Epidermal melanocyte (primary cell): ENCODE measurements around the gene FAM217B.

Experiments
- DNase-seq: peaks from one replicate; pipeline ENCODE4 v3.0.0; 2011; ENCODE audit warnings: low spot score; ENCODE audit not compliant: insufficient read length

The FAM217B gene

DNA sequence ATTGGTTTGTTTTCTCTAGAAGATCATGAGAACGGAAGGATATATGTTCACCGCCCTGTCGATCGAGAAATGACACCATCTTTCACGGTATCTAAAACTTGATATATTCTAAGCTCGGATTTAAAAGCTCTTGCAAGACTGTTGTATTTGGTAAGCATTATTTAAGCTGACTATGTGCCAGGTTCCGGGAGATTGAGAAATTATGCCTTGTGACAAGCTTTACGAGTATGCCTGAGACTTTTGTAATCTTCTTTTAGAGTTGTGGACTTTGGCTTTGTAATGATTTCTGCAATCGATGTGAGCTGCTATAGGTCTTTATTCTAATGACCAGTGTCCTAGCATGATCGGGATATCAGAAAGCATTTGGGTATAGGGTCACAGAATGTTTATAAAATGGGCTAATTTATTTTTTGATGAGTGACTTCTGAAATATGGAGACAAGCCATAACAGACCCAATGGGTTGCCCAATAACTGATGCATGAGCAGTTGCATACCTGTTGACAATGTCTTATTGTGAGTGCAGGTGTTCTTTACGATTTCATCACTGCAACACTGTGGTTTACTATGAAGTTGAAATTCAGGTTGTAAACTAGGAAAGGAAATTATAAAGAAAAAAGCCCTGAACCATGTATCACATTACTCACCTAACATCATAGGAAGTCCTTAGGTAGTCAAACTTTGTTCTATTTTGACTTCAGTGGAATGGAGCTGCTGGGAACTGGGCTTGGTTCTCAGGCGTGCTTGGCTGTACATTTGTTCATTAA lies 32.0 kb downstream of the FAM217B start:
- DNase-seq = no peak

- no peak for DNase-seq
These were observed 36.1 kb downstream of the FAM217B start for GRCh38 chr20:59976156-59976782.

DNA sequence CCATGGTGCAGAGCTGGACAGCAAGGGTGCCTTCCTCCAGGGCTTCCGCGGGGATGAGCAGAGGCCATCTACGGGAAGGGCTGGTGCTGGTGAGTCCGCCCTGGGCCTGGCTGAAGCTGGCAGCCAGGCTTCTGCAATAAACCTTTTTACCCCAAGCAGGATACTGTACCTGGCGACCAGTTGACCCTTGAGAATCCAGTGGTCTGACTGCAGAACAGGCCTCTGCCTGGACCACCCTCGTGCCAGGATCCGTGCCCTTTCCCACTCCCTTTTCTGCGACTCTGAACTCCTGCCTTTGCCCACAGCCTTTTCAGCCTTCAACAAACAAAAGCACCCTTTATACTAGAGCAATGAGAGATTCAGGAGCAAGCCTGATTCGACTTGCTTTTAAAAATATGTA lies 36.9 kb downstream of the FAM217B start:
- DNase-seq = no peak

DNA sequence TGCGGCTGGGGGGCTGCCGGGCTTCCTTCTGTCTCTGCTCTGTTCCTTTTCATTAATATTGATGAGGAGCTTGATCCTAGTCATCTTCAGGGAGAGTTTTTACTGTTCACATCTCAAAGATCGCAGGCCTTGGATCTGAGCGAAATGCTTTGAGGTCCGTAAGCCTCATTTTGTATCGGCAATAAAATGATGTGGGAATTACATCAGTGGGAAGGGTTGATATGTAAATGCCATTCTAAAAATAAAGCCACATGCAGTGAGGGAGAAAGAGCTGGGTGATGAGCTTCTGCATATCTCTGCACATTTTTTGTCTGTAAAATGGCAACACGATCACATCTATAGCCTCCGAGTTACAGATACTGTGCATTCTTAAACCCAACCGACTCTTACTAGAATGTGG lies 42.9 kb downstream of the FAM217B start:
- DNase-seq = no peak

DNA sequence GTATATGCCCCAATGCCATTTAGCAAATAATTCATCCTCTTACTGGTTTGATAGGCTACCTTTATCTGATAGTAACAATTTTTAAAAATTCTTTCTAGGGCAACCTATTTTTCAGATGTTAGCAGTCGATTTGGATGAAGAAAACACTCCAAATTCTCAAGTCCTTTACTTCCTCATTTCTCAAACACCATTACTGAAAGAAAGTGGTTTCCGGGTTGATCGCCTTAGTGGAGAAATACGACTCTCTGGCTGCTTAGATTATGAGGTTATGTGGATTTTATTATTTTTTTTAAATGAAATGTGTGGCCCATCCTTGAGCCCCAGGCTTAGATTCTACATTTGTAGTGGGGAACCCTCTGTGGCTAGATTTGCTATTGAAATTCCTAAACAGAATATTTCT lies 44.4 kb downstream of the FAM217B start:
- DNase-seq = no peak

GRCh38 chr20:59985164-59985563 lies 45.0 kb downstream of the FAM217B start:
- DNase-seq = no peak

DNA sequence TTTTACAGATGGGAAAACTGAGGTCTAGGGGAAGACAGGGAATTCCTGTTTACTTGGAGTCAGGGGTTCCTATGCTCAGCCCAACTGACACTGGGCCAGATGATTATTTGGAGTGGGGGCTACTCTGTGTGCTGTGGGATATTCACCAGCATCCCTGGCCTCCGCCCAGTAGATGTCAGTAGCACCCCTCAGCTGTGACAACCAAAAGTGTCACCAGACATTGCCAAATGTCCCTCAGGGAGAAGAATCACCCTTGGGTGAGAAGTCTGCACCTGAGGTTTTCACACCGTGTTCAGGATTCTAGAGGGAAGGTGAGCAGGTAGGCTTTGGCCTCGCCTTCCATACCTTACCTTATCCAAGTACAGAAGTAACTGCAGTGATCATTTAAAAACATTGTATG lies 45.7 kb downstream of the FAM217B start:
- DNase-seq = no peak

DNA sequence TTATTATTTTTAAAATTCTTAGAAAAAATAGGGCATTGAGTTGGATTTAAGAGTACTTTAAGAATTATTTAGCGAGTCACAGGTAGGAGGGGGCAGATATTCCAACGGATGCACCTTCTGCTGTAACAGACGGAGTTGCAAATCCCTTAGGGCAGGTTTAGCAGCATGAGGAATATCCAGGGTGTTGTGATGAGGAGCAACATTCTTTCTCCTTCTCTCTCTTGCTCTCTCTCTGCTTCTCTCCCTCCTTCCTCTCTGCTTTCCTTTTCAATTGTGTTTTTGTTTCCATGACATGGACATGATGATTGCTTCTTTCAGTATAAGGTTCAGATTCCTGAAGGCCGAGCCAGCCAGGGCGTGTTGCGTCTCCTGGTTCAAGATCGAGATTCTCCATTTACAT lies 46.9 kb downstream of the FAM217B start:
- no peak for DNase-seq

GRCh38 chr20:59988141-59988540 lies 48.0 kb downstream of the FAM217B start:
- DNase-seq = no peak

- DNase-seq = no peak
These were observed 52.4 kb downstream of the FAM217B start for GRCh38 chr20:59992526-59993084.

GRCh38 chr20:59993736-59994430 lies 53.7 kb downstream of the FAM217B start:
- DNase-seq = no peak

DNA sequence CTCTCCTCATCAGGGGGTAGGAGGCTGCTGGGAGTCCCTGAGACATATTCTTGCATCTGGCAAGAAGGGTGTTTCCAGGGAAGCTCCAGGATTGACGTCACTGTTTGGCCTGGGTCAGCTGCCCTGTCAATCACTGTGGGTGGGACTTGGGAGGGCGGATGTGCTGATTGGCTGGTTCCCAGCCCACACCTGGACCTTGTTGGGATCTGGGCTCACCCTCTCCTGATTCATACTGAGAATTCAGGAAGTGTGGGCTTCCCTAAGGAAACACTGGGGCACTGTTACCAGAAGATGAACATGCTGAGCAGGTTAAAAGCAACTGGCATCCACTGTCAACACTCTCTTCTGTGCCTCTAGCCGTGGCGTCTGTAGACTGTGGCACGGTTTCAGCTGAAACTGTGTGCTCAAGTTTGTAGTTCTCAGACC lies 54.5 kb downstream of the FAM217B start:
- DNase-seq = no peak

- DNase-seq = no peak
These were observed 55.9 kb downstream of the FAM217B start for GRCh38 chr20:59996108-59996507.

GRCh38 chr20:59997896-59998295 lies 57.7 kb downstream of the FAM217B start:
- DNase-seq = no peak
